HEK293T (cell line): ENCODE data around the gene NDUFS3.
A peak's percentile ranks its signal among the peaks of the same experiment; 100 is the strongest.

Source experiments
- CTCF ChIA-PET: fragments of 350-600 bp; formaldehyde crosslinking; extraction: SDS; loops from one replicate; lab custom pipeline; 2021; ENCODE audit warnings: antibody characterized with exemption, inconsistent platforms; lab: Yijun Ruan, JAX
- POLR2A ChIA-PET: fragments of 350-600 bp; formaldehyde crosslinking; extraction: SDS; loops from one replicate; lab custom pipeline; 2020; ENCODE audit warnings: antibody characterized with exemption, inconsistent platforms; lab: Yijun Ruan, JAX
- DNase-seq: peaks from one replicate; pipeline ENCODE4 v3.0.0; 2012; ENCODE audit warnings: mixed read lengths; ENCODE audit errors: extremely low spot score
- ARNT ChIP-seq: fragments of 450-650 bp; IDR thresholded peaks from 2 replicates; pipeline ENCODE4 v1.6.1; 2017; ENCODE audit warnings: mild to moderate bottlenecking
- BHLHE40 ChIP-seq: fragments of 450-650 bp; IDR thresholded peaks from 2 replicates; pipeline ENCODE4 v1.6.1; 2016; ENCODE audit warnings: mild to moderate bottlenecking, moderate library complexity, borderline replicate concordance
- CTBP1 ChIP-seq: fragments of 450-650 bp; IDR thresholded peaks from 2 replicates; pipeline ENCODE4 v1.6.1; 2016; ENCODE audit warnings: borderline replicate concordance
- ELF4 ChIP-seq: fragments of 450-650 bp; IDR thresholded peaks from 2 replicates; pipeline ENCODE4 v1.6.1; 2017; ENCODE audit warnings: antibody characterized with exemption
- FOXA1 ChIP-seq: fragments of 450-650 bp; IDR thresholded peaks from 2 replicates; pipeline ENCODE4 v1.6.1; 2016; ENCODE audit warnings: mild to moderate bottlenecking
- FOXK2 ChIP-seq: fragments of 450-650 bp; IDR thresholded peaks from 2 replicates; pipeline ENCODE4 v1.6.1; 2016; ENCODE audit warnings: mild to moderate bottlenecking
- FOXM1 ChIP-seq: fragments of 450-650 bp; IDR thresholded peaks from 2 replicates; pipeline ENCODE4 v1.6.1; 2017; ENCODE audit warnings: mild to moderate bottlenecking, borderline replicate concordance
- HDGF ChIP-seq: fragments of 450-650 bp; IDR thresholded peaks from 2 replicates; pipeline ENCODE4 v1.6.1; 2017; ENCODE audit warnings: antibody characterized with exemption, borderline replicate concordance
- L3MBTL2 ChIP-seq: fragments of 450-650 bp; conservative IDR thresholded peaks from 2 replicates; pipeline ENCODE4 v1.6.1; 2016; ENCODE audit warnings: mild to moderate bottlenecking
- LEF1 ChIP-seq: fragments of 450-650 bp; IDR thresholded peaks from 2 replicates; pipeline ENCODE4 v1.6.1; 2017; ENCODE audit warnings: mild to moderate bottlenecking, borderline replicate concordance
- NFRKB ChIP-seq: fragments of 450-650 bp; IDR thresholded peaks from 2 replicates; pipeline ENCODE4 v1.6.1; 2016; ENCODE audit warnings: mild to moderate bottlenecking, moderate library complexity
- SP1 ChIP-seq: fragments of 450-650 bp; IDR thresholded peaks from 2 replicates; pipeline ENCODE4 v1.6.1; 2017
- SUZ12 ChIP-seq: fragments of 450-650 bp; IDR thresholded peaks from 2 replicates; pipeline ENCODE4 v1.6.1; 2016; ENCODE audit warnings: mild to moderate bottlenecking
- TARDBP ChIP-seq: fragments of 450-650 bp; IDR thresholded peaks from 2 replicates; pipeline ENCODE4 v1.6.1; 2016
- ZNF384 ChIP-seq: fragments of 450-650 bp; IDR thresholded peaks from 2 replicates; pipeline ENCODE4 v1.6.1; 2016
- TF ChIP-seq, protein P1 (sequence below): fragments of 450-650 bp; IDR thresholded peaks from 2 replicates; pipeline ENCODE4 v1.6.1; 2016

Gene NDUFS3

DNA sequence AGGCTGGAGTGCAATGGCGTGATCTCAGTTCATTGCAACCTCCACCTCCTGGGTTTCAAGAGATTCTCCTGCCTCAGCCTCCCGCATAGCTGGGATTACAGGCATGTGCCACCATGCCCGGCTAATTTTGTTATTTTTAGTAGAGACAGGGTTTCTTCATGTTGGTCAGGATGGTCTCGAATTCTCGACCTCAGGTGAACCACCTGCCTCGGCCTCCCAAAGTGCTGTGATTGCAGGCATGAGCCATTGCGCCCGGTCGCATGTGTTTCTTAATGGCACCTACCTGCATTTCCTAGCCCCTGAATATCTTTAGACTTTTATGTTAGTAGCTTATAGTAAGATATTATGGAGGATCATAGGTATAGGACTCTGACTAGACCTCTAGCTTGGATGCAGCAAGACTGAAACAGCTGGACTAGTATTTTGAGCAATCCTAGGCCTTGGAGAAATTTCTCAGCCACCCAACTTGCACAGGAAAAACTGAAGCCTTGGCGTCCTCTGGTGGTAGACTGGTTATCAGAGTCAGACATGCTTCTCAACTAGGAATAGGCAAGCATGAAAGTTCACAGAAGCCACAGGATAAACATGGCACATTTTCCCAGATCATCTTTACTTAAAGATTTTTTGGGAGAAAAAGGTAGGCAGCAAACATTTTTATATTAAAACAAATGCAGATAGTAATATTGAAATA lies 38.0 kb downstream of the NDUFS3 start:
- TF ChIP-seq SUZ12 (no peak), TARDBP (no peak), LEF1 (no peak), ELF4 (no peak), FOXM1 (no peak), CTBP1 (no peak), SP1 (no peak), ARNT (no peak), BHLHE40 (no peak), FOXA1 (no peak), ZNF384 (no peak), NFRKB (no peak), FOXK2 (no peak), HDGF (no peak)
- TF ChIP-seq, protein P1, sequence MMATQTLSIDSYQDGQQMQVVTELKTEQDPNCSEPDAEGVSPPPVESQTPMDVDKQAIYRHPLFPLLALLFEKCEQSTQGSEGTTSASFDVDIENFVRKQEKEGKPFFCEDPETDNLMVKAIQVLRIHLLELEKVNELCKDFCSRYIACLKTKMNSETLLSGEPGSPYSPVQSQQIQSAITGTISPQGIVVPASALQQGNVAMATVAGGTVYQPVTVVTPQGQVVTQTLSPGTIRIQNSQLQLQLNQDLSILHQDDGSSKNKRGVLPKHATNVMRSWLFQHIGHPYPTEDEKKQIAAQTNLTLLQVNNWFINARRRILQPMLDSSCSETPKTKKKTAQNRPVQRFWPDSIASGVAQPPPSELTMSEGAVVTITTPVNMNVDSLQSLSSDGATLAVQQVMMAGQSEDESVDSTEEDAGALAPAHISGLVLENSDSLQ, result no peak
- ChIA-PET POLR2A (no interaction called here), CTCF (interaction anchor here (0.6 to 1.0 kb wide), 2 partner anchors 51 to 109 kb away, joined by 3 to 6 read pairs; partner anchors contain the start of gene PTPMT1)
- DNase-seq, result peak; percentile 48

DNA sequence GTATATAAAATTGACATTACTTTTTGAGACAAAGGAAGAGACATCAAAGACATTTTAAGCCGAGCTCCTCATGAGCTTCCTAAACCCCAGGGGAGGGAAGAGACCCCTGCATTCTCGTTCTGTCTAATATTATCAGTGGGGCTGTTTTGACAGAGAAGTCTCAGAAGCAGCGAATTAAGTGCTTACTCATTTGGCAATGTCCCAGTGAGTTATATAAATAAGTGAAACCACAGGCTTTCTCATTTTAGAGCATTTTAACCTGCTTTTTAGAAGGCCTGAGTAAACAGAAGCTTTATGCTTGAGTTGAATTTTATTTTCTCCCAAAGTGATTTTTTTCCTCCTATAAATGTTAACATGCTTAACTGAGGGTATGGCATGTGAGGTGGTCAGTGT lies 38.5 kb downstream of the NDUFS3 start:
- CTCF ChIA-PET, result interaction anchor here (0.6 to 1.0 kb wide), 2 partner anchors 52 to 109 kb away, joined by 3 to 6 read pairs; partner anchors contain the start of gene PTPMT1

DNA sequence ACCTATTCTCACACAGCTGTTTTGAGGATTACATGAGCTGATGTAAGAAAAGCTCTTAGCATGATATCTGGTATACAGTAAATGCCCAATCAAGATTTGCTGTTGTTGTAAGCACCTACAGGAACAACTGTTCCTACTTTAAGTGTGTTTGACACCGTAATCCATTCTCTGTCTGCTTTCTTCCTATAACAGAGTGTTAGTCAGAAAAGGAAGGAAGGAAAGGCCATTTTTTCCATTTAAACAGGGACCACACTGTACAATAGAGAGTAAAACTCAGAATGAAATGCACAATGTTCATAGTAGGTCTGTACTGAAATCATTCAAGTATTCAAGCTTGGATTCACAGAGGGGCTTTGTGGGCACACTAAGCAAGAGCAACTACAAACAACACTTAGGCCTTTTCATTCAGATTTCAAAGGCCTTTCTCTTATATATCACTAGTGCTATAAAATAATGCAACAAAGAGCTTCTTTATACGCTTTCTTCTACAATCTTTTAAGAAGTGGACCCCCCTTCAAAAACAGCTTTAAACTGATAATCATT lies 42.0 kb downstream of the NDUFS3 start:
- no peak for TF ChIP-seq FOXK2
- TF ChIP-seq TARDBP, result no peak
- no peak for TF ChIP-seq ELF4
- no peak for TF ChIP-seq L3MBTL2
- TF ChIP-seq, protein P1, result no peak
- TF ChIP-seq SP1, result no peak
- no peak for TF ChIP-seq SUZ12
- TF ChIP-seq HDGF, result no peak
- TF ChIP-seq BHLHE40, result no peak
- TF ChIP-seq LEF1, result no peak
- no peak for TF ChIP-seq ZNF384
- TF ChIP-seq CTBP1, result no peak
- TF ChIP-seq NFRKB, result no peak
- TF ChIP-seq ARNT, result no peak
- TF ChIP-seq FOXA1, result no peak
- POLR2A ChIA-PET, result no interaction called here
- CTCF ChIA-PET, result no interaction called here
- DNase-seq, result no peak

More for the DNA sequence above, 38.5 kb downstream of the NDUFS3 start:
- POLR2A ChIA-PET, result no interaction called here
- DNase-seq, result no peak
- no peak for TF ChIP-seq HDGF
- TF ChIP-seq, protein P1, result no peak
- no peak for TF ChIP-seq NFRKB
- no peak for TF ChIP-seq SUZ12
- no peak for TF ChIP-seq BHLHE40
- no peak for TF ChIP-seq CTBP1

DNA sequence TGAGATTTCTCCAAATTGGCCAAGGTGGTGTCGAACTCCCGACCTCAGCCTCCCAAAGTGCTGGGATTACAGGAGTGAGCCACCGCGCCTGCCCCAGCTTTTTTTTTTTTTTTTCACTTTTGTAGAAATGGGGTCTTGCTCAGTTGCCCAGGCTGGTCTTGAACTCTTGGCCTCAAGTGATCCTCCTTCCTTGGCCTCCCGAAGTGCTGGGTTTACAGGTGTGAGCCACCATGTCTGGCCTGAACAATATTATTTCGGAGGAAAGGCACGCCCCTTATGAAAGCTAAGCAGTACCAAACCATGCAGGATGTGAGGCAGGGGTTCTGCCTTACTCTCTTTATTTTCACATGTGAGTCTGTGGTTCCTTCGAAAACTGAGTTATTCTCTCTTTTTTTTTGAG lies 47.4 kb downstream of the NDUFS3 start:
- CTCF ChIA-PET, result interaction anchor here (0.7 kb wide), 1 partner anchor 73 kb away, joined by 3 read pairs; no protein-coding TSS in a partner anchor
- DNase-seq, result no peak
- POLR2A ChIA-PET, result no interaction called here
- TF ChIP-seq, protein P1, result no peak
- TF ChIP-seq FOXA1 (no peak), BHLHE40 (no peak)

DNA sequence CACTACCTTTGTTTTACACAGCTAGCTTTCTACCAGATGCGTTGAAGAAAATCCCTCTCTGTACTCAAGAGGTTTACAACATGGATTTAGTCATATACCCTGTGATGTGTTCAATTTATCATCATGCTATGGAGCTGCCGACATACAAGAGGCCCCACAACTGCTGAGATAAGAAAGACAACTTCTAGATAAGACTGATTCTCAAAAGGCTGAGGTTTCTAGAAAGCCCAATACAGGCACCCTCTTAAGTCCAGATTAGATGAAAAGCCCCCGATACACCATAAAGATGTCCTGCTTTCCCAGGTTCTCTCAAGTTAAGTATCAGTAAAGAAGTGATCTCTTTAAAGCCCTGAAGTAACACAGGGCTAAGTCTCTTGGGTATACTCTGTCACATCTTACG lies 49.2 kb downstream of the NDUFS3 start:
- CTCF ChIA-PET, result no interaction called here
- POLR2A ChIA-PET, result no interaction called here
- TF ChIP-seq FOXA1 (no peak), SP1 (no peak), ELF4 (no peak), HDGF (no peak), L3MBTL2 (no peak), ZNF384 (no peak), TARDBP (no peak), NFRKB (no peak), BHLHE40 (no peak), FOXM1 (no peak), SUZ12 (no peak)
- TF ChIP-seq, protein P1, result no peak
- no peak for DNase-seq

DNA sequence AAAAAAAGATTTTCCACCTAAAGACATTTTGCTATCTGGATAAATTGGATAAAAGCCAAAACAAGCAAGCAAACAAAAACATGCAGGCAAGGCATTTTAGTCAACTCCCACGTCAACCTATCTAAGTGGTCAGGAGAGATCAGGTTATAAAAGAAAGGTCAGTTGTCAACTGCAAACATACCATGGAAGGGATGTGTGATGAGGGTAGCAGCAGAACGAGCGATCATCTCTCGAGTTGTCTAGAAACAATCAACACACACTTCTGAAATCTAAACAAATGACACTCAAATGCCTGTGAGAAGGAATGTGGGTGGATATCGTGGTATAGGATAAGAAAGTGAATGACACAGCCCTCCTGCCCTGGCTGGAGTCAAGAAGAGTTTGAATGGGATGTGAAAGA lies 52.6 kb downstream of the NDUFS3 start:
- no peak for TF ChIP-seq ZNF384
- TF ChIP-seq ARNT, result no peak
- TF ChIP-seq HDGF, result no peak
- TF ChIP-seq CTBP1, result no peak
- no peak for TF ChIP-seq SUZ12
- no peak for TF ChIP-seq FOXA1
- no peak for TF ChIP-seq BHLHE40
- TF ChIP-seq, protein P1, result no peak
- ChIA-PET POLR2A (no interaction called here), CTCF (no interaction called here)
- DNase-seq, result no peak
